ENCODE results near the gene SELL. TPM values are rescaled to one million over a fixed set of nuclear protein-coding genes. Genes with fewer than 3 reads are reported as not detected.

SELL gene
- under 1 TPM in 4 of 6 experiments, not detected in 2; 0.10 to 0.28 (median 0.12) TPM for total RNA-seq (2021; fragmentation: NEBNext Ultra II Directional; extraction: Animal tissue kit (Norgen Biotek cat#: 25700))
- long read RNA-seq, result 0 reads

GRCh38 chr1:169711469-169712308, at the start of gene SELL:
Gene SELL, minus strand, starts transcription at chr1:169711620. Its CDS starts 122 bp downstream, at chr1:169711498.
- no peak within 1 kb of the TSS for H3K27ac Mint-ChIP-seq
- DNase-seq, result peak; percentile 56
- no peaks in the 10 kb centered on the region for H3K9me3 Mint-ChIP-seq
- peaks cover 6% of the 10 kb centered on the region; the same call in 1 of the 2 replicates for H3K27me3 Mint-ChIP-seq (ENCODE audit: insufficient read depth)
- H3K4me1 Mint-ChIP-seq (ENCODE audit: low read depth), result peaks cover 9% of the 10 kb centered on the region
- peak within 1 kb of the TSS; percentile 87 for H3K4me3 Mint-ChIP-seq
- peak; percentile 87 for TF ChIP-seq CTCF (IDR thresholded peaks at IDR 0.05)
- no peaks in the 10 kb centered on the region for H3K36me3 Mint-ChIP-seq (ENCODE audit: low read depth)

- Mint-ChIP-seq H3K27me3 (ENCODE audit: insufficient read depth) (peaks cover 5% of the 10 kb centered on the region; the same call in 1 of the 2 replicates), H3K4me3 (no peak overlapping the region), H3K9me3 (no peaks in the 10 kb centered on the region), H3K4me1 (ENCODE audit: low read depth) (no peaks in the 10 kb centered on the region), H3K27ac (no peak overlapping the region), H3K36me3 (ENCODE audit: low read depth) (no peaks in the 10 kb centered on the region)
- DNase-seq, result no peak
- TF ChIP-seq CTCF (IDR thresholded peaks at IDR 0.05), result no peak
Observed at GRCh38 chr1:169759038-169759437, 47.6 kb upstream of the SELL start.

GRCh38 chr1:169753549-169753948, 42.1 kb upstream of the SELL start:
- H3K4me1 Mint-ChIP-seq (ENCODE audit: low read depth), result no peaks in the 10 kb centered on the region
- peaks cover 5% of the 10 kb centered on the region; the same call in 1 of the 2 replicates for H3K27me3 Mint-ChIP-seq (ENCODE audit: insufficient read depth)
- no peaks in the 10 kb centered on the region for H3K36me3 Mint-ChIP-seq (ENCODE audit: low read depth)

GRCh38 chr1:169750041-169750440, 38.6 kb upstream of the SELL start:
- Mint-ChIP-seq H3K27ac (no peak overlapping the region), H3K9me3 (no peaks in the 10 kb centered on the region), H3K27me3 (ENCODE audit: insufficient read depth) (peaks cover 3% of the 10 kb centered on the region; the same call in 1 of the 2 replicates), H3K4me3 (no peak overlapping the region), H3K36me3 (ENCODE audit: low read depth) (no peaks in the 10 kb centered on the region), H3K4me1 (ENCODE audit: low read depth) (no peaks in the 10 kb centered on the region)
- no peak for DNase-seq
- TF ChIP-seq CTCF (IDR thresholded peaks at IDR 0.05), result no peak

More at GRCh38 chr1:169753549-169753948, 42.1 kb upstream of the SELL start:
- no peak overlapping the region for H3K4me3 Mint-ChIP-seq
- 0 out of 2 replicates have a peak, but pooled peaks have one; percentile 14 for TF ChIP-seq CTCF (IDR thresholded peaks at IDR 0.05)
- no peaks in the 10 kb centered on the region for H3K9me3 Mint-ChIP-seq
- H3K27ac Mint-ChIP-seq, result no peak overlapping the region
- no peak for DNase-seq

- H3K27ac Mint-ChIP-seq, result no peak overlapping the region
- no peaks in the 10 kb centered on the region for H3K36me3 Mint-ChIP-seq (ENCODE audit: low read depth)
- DNase-seq, result no peak
- H3K4me3 Mint-ChIP-seq, result no peak overlapping the region
- H3K27me3 Mint-ChIP-seq (ENCODE audit: insufficient read depth), result 0 out of 2 replicates have a peak, but pooled peaks cover 2% of the 10 kb centered on the region
- TF ChIP-seq CTCF (IDR thresholded peaks at IDR 0.05), result no peak
- H3K9me3 Mint-ChIP-seq, result no peaks in the 10 kb centered on the region
- peaks cover 8% of the 10 kb centered on the region for H3K4me1 Mint-ChIP-seq (ENCODE audit: low read depth)
Observed at GRCh38 chr1:169746550-169746949, 35.1 kb upstream of the SELL start.
